ENCODE measurements around the gene SP2.

SP2 gene

GRCh38 chr17:47877368-47878034, 18.5 kb upstream of the SP2 start:
- no peak overlapping the region for H3K4me3 ChIP-seq (replicated peaks in 1 of 2; ENCODE audit: low read depth in 2 of 2, low read length in 2 of 2)
- TF ChIP-seq, protein P1, sequence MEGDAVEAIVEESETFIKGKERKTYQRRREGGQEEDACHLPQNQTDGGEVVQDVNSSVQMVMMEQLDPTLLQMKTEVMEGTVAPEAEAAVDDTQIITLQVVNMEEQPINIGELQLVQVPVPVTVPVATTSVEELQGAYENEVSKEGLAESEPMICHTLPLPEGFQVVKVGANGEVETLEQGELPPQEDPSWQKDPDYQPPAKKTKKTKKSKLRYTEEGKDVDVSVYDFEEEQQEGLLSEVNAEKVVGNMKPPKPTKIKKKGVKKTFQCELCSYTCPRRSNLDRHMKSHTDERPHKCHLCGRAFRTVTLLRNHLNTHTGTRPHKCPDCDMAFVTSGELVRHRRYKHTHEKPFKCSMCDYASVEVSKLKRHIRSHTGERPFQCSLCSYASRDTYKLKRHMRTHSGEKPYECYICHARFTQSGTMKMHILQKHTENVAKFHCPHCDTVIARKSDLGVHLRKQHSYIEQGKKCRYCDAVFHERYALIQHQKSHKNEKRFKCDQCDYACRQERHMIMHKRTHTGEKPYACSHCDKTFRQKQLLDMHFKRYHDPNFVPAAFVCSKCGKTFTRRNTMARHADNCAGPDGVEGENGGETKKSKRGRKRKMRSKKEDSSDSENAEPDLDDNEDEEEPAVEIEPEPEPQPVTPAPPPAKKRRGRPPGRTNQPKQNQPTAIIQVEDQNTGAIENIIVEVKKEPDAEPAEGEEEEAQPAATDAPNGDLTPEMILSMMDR (IDR thresholded peaks at IDR 0.05; ENCODE audit: low read depth, low read length), result no peak
- DNase-seq (ENCODE audit: low read depth in 2 of 2), result no peak

GRCh38 chr17:47878203-47879027, 17.6 kb upstream of the SP2 start:
- no peak for DNase-seq (ENCODE audit: low read depth in 2 of 2)
- H3K4me3 ChIP-seq (replicated peaks in 1 of 2; ENCODE audit: low read depth in 2 of 2, low read length in 2 of 2), result no peak overlapping the region
- TF ChIP-seq, protein P1 (IDR thresholded peaks at IDR 0.05; ENCODE audit: low read depth, low read length), result no peak

GRCh38 chr17:47879028-47879585, 16.9 kb upstream of the SP2 start:
- no peak overlapping the region for H3K4me3 ChIP-seq (replicated peaks in 1 of 2; ENCODE audit: low read depth in 2 of 2, low read length in 2 of 2)
- TF ChIP-seq, protein P1 (IDR thresholded peaks at IDR 0.05; ENCODE audit: low read depth, low read length), result no peak
- peak in 1 of 2 donors; percentile 23 for DNase-seq (ENCODE audit: low read depth in 2 of 2)

- TF ChIP-seq, protein P1 (IDR thresholded peaks at IDR 0.05; ENCODE audit: low read depth, low read length), result no peak
- DNase-seq (ENCODE audit: low read depth in 2 of 2), result no peak
- H3K4me3 ChIP-seq (replicated peaks in 1 of 2; ENCODE audit: low read depth in 2 of 2, low read length in 2 of 2), result no peak overlapping the region
These were observed 16.1 kb upstream of the SP2 start for GRCh38 chr17:47879776-47880454.

DNA sequence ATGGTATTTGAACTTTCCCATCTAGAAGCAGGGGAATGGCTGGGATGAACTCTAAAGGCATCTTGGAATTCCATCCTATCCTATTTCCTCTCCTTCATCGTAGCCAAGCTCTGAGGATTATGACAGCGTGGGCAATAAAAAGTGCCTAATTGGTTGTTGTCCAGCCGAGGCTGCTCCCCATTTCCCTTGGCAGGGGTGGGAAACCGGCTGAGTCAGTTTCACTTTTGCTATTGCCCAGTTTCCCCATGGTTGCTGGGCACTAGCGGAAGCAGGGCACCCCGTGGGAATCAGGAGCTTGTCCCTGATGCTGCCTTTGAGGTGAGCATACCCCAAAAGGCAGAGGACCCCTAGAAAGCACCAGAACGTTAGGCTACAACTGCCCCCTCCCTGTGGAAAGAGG, 13.8 kb upstream of the SP2 start:
- no peak overlapping the region for H3K4me3 ChIP-seq (replicated peaks in 1 of 2; ENCODE audit: low read depth in 2 of 2, low read length in 2 of 2)
- peak in 1 of 2 donors; percentile 40 for DNase-seq (ENCODE audit: low read depth in 2 of 2)
- TF ChIP-seq, protein P1 (IDR thresholded peaks at IDR 0.05; ENCODE audit: low read depth, low read length), result no peak

DNA sequence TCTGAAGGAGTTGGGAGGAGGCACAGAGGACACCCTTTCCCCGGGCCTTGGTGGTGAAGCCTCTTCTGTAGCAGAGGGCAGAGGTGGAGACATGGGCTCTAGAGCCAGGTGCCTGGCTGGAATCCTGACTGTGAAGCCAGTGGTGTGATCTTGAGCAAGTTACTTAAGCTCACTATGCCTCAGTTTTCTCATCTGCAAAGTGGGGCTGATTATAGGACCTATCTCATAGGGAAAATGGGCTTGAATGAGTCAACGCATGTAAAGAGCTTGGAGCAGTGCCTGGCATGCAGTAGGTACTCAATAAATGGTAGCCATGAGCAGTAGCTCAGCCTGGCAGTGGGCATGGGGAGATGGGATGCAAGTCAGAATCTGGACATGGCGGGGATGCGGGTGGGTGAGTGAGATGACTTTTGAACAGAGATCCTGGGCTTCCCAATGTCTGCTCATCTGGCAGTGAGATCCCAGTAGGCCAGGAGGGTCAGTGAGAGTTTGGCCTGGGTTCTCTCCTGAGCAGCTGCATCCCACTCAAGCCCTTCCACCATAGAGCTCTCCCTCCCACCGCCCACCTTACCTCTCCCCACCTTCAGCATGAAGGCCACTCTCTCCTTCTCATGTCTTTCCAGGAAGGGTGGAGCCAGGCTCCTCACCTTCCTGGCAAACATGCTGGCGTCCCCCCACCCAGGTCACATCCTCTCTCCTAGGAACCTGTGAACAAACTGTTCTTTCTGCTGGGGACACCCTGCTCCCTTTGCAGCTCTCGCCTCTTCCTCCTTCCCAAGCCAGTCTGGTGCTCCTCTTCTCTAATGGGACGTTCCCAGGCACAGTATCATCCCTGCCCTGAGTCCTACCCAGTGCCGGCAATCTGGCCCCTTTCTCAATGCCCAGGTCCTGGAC, 13.1 kb upstream of the SP2 start:
- DNase-seq (ENCODE audit: low read depth in 2 of 2), result no peak
- H3K4me3 ChIP-seq (replicated peaks in 1 of 2; ENCODE audit: low read depth in 2 of 2, low read length in 2 of 2), result no peak overlapping the region
- TF ChIP-seq, protein P1 (IDR thresholded peaks at IDR 0.05; ENCODE audit: low read depth, low read length), result no peak
